AG04449 (cell line): ENCODE measurements around the gene CDH13.

Experiments used
- CTCF ChIA-PET: fragments of 350-600 bp; formaldehyde crosslinking; extraction: SDS; loops from one replicate; lab custom pipeline; 2021; ENCODE audit warnings: antibody characterized with exemption; lab: Yijun Ruan, JAX
- POLR2A ChIA-PET: fragments of 400-600, 350-600 bp; formaldehyde crosslinking; extraction: SDS; loops from one replicate; lab custom pipeline; 2020; ENCODE audit warnings: antibody characterized with exemption, inconsistent platforms; lab: Yijun Ruan, JAX
- DNase-seq: peaks from one replicate; pipeline ENCODE4 v3.0.0-alpha.2; 2010; ENCODE audit warnings: low read depth, low spot score
- H3K4me3 ChIP-seq: 2 replicates; pipeline ENCODE4 v1.5.1; 2011; ENCODE audit warnings: low read depth, mild to moderate bottlenecking, control low read depth, low read length
- CTCF ChIP-seq: IDR thresholded peaks from one replicate; pipeline ENCODE4 v1.5.1; 2011; ENCODE audit warnings: mild to moderate bottlenecking, moderate library complexity, low read length, control low read depth, inconsistent platforms; ENCODE audit not compliant: insufficient read depth; ENCODE audit errors: missing control alignments

Gene CDH13

GRCh38 chr16:83353241-83353640 is 726.5 kb downstream of the CDH13 start:
- POLR2A ChIA-PET, result no interaction called here
- DNase-seq, result no peak
- no peak for TF ChIP-seq CTCF
- no peak overlapping the region for H3K4me3 ChIP-seq
- CTCF ChIA-PET, result interaction anchor here (1.1 to 1.5 kb wide), 2 partner anchors 10 to 80 kb away, joined by 3 read pairs; no protein-coding TSS in a partner anchor

GRCh38 chr16:83354015-83354414 is 727.2 kb downstream of the CDH13 start:
- CTCF ChIA-PET, result interaction anchor here (0.7 kb wide), 1 partner anchor 121 kb away, joined by 3 read pairs; no protein-coding TSS in a partner anchor
- POLR2A ChIA-PET, result no interaction called here
- no peak overlapping the region for H3K4me3 ChIP-seq
- no peak for TF ChIP-seq CTCF
- no peak for DNase-seq

- DNase-seq, result no peak
- H3K4me3 ChIP-seq, result no peak overlapping the region
- TF ChIP-seq CTCF, result no peak
- CTCF ChIA-PET, result interaction anchor here (0.5 to 3.9 kb wide), 34 partner anchors 8 to 646 kb away, joined by 3 to 40 read pairs (median 4); no protein-coding TSS in a partner anchor
- POLR2A ChIA-PET, result no interaction called here
Observed at GRCh38 chr16:83355570-83356218, 728.9 kb downstream of the CDH13 start.

GRCh38 chr16:83356266-83356665 is 729.5 kb downstream of the CDH13 start:
- peak; percentile 65 for TF ChIP-seq CTCF
- no peak for DNase-seq
- H3K4me3 ChIP-seq, result no peak overlapping the region
- ChIA-PET CTCF (interaction anchor here (0.5 to 3.9 kb wide), 44 partner anchors 8 to 1092 kb away, joined by 3 to 40 read pairs (median 4); no protein-coding TSS in a partner anchor), POLR2A (no interaction called here)

DNA sequence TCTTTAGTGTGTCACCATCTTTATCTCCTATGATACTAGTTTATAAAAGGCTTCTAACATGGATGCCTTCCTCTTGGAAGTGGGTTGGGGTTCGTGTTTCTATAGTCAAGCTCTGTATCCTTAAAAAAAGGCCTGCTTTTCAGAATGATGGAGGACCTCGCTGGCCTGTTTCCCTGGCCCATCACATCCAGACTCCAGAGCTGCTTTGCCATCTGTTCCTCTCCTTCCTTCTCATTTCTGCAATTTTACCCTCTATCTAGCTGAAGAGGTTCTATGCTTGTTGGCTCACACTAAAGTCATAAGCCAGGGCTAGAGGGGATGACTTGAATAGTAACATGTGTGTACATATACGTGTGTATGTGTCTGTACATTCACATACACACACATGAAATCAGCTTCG is 730.2 kb downstream of the CDH13 start:
- DNase-seq, result no peak
- CTCF ChIA-PET, result interaction anchor here (0.6 to 3.9 kb wide), 43 partner anchors 8 to 1093 kb away, joined by 3 to 40 read pairs (median 4); no protein-coding TSS in a partner anchor
- TF ChIP-seq CTCF, result no peak
- POLR2A ChIA-PET, result no interaction called here
- no peak overlapping the region for H3K4me3 ChIP-seq

GRCh38 chr16:83363521-83363920 is 736.8 kb downstream of the CDH13 start:
- H3K4me3 ChIP-seq, result no peak overlapping the region
- no peak for DNase-seq
- no peak for TF ChIP-seq CTCF
- ChIA-PET CTCF (interaction anchor here (1.3 to 4.1 kb wide), 2 partner anchors 7 to 10 kb away, joined by 3 to 40 read pairs; no protein-coding TSS in a partner anchor), POLR2A (no interaction called here)
